NCI-H510A (cell line): Measurements from ENCODE around the gene C2CD2.
A peak's percentile ranks its signal among the peaks of the same experiment; 100 is the strongest.

Experiments used
- DNase-seq: peaks from one replicate; lab custom pipeline; 2025; lab: John Stamatoyannopoulos, UW

The C2CD2 gene

DNA sequence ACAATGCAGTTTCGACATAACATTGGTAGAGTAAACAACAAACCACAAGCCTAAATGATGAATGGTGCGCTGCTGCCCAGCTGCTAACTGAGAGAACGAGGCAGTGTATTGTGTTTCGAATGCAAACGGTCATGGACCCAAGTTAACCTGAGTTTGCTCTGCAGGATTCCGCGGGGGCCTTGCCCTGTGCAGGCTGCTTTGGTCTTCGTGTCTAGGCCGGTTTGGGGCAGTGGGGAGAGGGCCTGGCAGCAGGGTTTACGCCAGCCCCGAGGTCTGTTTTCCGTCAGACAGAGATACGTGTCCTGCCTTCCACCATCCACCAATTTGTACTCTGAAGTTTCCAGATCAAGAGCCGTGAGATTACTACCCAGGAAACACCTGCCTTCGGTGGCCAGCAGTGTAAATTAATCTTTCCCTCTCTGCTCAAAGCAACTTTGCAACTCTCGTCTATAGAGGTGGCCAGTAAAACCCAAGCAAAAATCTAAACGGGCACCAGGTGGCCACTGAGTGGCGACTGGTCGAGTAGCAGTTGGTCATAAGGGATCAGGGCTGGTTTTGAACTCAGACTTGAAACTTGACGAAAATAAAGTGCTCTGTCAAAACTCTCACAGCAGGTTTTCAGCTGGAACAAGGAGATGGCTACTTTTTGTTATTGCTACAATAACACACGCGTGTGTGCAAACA, 68.3 kb downstream of the C2CD2 start:
- peak; percentile 58 for DNase-seq

DNA sequence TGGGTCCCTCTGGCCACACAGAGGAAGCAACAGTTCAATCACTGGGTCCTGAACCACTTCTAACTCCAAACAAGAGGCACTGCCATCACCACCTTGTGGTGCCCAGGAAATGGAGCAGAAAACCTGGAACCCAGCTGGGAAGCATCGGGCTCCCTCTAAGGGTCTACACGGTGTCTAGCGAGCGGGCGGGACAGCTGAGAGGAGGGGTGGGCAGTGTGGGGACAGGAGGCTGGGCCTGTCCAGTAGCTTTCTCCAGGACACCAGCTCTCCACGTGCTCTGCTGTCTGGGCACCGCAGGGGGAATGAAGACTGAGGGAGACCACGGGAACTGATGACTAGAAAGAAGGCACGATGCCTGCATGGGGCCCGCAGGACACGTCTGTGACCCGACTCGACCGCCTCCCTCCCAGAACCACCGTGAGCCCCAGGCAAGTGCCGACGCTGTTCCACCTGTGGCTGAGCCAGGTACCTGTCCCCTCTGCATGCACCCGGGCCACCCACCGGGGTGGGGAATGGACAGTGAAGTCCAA, 69.3 kb downstream of the C2CD2 start:
- DNase-seq: no peak

DNA sequence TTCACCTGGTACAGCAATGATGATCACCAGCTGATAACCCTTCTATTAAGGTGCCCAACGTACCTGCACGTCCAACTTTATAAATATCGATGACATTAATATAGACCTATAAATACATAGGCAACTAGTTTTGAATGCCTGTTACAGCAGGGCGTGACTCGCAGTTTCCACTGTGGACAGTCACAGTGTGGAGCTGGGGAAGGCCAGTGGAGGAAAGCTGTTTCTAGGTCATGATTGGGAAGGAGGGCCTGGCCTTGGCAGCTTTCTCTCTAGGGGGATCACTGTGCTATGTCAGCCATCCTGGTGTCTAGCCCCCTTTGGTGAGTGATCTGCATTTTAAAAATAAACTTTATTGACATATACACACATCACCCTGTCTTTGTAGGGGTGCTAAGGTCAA, 70.2 kb downstream of the C2CD2 start:
- DNase-seq: no peak

DNA sequence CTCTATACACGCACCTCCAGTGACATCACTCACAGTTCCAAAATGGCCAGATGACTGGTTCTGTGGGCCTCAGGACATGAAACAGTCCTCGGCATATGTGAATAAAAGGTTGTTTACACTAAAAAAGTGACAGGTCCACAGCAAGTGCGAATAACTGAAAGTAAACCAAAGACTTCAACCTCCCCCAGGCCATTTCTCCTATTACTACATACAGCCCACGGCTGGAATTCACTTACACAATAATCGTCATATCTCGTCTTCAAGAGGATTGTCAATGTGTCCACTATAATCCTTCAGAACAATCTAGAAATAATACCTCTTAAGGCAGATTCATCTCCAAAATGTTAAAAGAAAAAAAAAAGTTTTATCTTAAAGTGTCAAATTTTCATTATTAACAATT, 72.8 kb downstream of the C2CD2 start:
- no peak for DNase-seq

DNA sequence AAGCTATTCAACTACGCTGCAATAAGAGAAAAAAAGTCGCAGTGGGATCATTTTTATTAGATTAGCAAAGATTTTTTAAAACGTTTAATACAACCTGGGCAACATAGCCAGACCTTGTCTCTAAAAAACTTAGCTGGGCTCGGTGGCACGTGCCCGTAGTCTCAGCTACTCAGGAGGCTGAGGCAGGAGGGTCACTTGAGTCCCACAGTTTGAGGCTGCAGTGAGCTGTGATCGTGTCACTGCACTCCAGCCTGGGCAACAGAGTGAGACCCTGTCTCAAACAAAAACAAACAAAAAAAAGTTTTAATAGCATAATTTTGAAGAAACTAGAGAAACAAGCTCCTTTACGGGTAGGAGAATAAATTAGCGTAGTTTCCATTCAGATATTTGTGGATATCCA, 73.7 kb downstream of the C2CD2 start:
- no peak for DNase-seq

DNA sequence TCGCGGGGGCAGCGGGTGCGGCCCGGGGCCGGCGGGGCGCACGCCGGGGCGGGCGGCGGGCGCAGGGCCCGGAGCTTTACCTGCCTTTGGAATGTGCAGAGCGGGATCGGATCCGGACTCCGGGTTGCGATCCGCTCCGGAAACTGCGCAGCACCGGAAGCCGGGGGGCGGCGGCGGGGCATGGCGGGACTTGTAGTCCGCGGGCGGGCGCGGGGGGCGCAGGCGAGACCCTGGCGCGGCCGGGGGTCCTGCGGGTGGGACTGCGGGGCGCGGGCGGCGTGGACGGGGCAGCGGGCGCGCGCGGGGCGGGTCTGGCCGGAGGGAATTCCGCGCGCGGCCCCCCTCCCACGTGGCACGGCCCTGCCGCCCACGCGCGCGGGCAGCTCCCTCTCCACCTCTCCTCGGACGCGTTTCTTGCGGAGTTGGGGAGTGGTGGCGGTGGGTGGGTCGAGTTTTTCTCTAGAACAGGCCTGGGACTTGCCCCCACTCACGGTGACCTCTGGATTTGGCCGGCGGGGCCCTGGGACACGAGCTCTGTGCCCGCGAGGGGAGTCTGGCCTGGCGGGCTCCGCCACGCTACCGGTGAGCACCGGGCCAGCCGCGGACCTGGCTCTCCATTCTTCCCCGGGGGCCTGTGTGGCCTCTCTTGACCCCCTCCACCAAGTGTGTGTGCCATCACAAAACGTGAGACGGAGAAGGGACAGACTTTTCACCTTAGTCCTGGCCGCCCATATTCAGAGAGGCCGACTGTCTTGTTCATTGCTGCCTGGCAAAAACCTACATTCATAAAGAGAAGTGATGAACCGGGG, 74.4 kb downstream of the C2CD2 start, which contains the start of gene PRDM15:
PRDM15 (minus strand) TSS at position 155 of the 809 bp plus-strand sequence. CDS start 18,981 bp downstream, outside the sequence.
- peak; percentile 74 for DNase-seq

DNA sequence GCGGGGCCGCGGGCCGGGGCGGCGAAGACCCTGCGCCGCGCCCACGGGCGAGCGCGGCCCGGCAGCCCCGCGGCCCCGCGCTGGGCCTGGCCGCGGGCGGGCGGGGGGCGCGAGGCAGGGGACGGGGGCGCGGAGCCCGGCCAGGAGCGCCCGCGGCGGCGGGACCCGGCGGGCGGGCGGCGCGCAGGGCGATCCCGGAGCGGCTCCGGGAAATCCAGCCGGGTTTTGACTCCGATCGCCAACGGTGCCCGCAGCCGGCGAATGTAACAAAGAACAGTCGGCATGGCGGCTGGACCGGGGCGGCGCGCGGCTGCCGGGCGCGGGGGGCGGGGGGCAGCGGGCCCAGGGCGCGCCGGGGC, 75.0 kb downstream of the C2CD2 start:
- peak; percentile 56 for DNase-seq

DNA sequence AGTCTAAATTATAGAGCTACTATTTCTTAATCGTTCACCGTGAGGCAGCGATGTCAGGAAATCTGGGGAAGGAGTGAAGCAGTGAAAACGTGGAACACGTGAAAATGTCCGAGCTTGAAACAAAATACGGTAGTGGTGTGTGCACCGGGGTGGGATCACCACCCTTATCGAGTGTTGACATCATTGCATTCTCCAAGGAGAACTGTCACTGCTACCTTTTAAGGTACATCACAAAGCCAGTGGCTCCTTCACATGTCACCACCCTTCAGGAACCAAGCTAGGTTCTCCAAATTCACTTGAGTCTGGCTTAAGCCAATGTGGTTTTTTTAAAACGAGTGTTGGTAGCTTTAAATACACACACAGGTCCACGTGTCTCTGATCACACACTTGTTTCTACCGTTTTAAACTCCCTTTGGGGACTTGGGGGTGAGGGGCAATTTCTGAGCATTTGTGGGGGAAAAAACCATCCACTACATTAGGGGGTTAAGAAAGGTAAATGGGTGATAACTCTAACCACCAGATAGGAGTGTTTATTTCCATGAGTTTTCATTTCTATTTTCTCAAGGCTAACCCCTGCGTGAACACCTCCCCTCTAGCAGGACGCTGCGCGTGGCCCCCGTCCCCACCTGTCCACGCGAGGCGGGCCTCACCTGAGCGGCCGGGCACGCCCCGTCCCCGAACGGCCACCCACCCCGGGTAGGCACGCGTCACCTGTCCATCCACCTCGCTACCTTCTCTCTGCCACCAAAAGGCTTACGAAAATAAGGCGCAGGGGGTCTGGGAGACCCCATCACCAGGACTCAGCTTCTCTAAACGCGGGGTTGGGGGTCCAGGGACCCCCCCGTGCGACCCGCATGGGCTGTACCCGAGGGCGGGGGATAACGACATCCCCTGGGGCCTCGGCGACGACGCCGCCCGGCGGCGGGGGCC, 75.7 kb downstream of the C2CD2 start:
- no peak for DNase-seq

DNA sequence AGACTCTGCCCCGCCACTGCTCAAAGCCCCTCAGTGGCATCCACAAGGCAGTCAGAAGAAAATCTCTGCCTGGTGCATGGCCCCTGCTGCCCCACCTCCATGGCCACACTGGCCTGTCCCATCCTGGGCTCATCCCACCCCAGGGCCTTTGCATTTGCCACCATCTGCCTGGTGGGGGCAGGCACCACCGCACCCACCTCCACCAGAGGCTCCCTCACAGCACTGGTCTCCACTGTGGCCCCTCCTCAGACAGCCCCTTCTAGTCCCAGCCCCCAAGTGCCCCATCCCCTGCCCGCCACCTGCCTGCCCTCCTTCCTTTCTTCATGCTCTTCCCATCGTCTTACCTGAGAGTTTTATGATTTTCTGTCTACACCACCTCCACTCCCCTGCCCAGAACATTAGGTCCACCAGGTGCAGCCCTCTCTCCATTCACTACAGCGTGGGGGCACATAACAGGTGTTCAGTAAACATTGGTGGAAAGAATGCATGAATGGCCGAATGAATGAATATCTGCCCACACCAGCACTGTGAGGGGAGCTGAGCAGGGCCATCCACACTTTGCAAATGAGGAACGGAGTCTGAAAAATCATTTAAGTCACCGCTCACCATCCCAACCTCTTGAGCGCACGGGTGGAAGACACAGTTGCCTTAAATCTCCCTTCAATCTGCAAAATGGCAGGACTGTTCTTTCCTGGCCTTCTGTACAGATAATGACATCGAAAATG, 76.7 kb downstream of the C2CD2 start:
- no peak for DNase-seq

DNA sequence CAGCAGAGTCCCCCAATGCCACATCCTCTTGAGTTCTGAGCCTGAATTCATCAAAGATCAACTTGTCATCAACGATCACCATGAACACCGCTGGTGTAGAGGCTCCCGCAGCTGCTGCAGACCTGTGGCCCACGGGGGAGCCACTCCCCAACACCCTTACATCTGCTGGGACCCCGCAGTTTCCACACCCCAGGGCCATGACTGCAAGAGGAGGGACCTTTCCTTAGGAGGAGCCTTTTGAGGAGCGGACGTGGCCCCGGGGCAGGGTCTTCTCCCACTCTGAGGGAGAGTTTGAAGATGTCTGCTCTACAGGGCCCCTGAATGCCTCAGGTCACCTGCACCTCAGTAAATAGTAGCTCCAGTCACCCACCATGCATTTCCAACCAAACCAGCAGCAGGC, 77.4 kb downstream of the C2CD2 start:
- no peak for DNase-seq

DNA sequence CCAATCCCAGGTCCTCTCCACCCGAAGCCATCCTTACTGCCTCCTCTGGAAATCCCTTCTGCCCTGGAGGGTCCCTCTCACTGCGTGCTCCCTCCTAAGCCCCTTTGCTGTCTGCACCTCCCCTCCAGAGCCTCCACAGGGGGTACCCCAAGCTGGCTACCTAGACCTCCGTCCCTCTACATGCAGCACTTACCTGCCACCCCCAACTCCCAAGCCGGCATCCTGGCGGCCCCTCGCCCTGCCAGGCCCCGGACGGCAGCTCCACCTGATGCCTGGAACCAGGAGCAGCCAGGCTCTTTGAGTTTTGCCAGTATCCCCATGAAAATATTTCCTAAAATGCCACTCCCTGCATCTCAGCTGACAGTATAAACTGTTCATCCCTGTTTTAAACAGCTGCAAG, 78.7 kb downstream of the C2CD2 start:
- DNase-seq: no peak

DNA sequence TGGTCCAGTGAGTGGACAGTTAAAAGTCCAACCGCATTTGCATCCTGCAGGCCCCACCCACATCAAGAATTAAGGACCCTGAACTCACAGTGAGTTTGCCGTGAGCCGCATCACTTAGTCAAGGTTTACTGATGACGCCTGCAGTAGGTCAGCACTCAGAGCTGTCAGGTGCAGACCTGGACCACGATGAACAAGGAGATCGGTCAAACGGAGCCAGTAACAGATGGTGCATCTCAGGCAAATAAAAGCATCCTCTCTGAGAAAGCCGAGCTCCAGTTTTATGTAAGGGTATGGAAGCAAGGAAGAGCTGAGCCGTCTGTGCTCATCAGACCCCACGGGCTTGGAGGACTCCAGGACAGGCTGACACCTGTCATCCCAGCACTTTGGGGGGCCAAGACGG, 79.2 kb downstream of the C2CD2 start:
- DNase-seq: no peak

DNA sequence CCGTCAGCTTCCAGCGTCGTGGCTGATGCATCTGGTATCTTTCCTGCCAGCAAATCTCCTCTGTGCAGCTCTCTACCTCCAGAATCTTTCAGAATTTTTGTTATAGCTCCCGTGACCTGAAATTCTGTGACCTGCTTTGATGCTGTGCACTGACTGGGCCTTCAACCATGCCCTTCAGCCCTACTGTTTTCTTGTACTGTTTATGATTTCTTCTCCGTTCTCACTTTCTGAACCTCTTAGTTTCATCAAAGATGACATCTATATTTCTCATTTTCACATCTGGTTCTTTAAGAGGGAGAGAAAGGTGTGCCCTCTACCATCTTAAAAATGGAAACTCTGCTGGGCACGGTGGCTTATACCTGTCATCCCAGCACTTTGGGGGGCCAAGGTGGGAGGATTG, 80.4 kb downstream of the C2CD2 start:
- no peak for DNase-seq

DNA sequence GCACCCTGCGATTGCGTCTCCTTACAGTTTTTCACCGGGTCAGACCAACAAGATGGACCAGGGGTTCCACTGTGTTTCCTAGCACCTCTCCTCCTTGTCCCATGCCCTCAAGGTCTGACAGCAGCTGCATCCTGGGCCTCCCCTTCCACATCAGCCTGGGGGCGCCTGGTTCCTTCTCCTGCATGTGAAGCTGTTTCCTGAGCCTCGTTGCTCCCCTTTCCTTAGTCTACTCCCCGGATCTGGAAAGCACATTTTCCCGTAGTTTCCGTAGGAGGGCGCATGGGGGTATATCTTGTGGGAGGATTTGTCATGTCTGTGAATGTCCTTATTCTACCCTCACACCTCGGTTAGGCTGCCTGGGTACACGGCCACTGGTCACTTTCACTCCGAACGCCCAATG, 80.8 kb downstream of the C2CD2 start:
- DNase-seq: no peak

DNA sequence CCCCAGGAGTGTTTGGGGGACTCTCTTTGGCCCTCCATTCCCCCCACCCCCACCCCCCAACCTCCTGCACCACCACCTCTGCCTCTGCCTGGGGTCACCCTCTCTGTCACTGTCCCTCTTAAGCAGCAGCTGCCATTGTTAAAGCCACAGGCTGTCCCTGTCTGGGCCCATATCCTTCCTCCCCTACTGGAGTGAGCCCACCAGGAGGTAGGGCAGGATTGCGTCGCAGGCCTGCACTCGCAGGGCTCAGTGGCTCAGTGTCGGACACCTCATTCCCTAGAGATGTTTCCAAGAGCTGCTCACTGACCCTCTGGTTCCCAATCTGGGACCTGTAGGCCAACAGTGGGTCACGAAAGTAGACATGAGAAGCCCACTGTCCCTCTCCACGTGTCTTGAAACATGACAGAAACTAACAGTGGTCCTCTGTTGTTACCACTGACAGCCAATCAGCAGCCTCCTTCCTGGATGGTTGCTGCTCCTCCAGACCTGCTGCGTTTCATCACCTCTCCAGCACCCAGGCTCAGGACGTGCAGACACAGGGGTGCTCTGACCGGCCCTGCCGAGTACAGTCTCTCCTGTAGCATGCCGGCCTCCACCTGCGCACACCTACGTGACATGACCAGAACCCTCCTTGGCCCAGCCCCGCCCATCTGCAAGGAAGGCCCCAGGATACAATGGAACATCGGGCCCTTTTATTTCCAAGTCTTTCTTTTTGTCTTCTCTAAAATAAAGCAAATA, 82.4 kb downstream of the C2CD2 start:
- no peak for DNase-seq

DNA sequence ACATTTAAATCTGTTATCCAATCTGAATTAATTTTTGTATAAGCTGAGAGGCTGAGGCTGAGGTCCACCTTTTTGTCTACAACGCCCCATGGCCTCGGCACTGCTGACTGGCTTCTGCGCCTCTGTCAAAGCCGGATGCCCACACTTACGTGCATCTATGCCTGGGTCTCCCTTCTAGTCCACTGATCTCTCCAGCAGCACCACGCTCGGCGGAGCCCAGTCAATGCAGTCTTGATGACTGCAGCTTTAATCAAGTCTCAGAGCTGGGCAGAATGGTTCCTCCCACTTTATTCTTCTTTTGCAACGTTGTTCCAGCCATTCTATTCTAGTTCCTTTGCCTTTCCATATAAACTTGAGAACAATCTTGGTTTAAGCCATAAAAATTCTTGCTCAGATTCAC, 84.0 kb downstream of the C2CD2 start:
- DNase-seq: no peak

DNA sequence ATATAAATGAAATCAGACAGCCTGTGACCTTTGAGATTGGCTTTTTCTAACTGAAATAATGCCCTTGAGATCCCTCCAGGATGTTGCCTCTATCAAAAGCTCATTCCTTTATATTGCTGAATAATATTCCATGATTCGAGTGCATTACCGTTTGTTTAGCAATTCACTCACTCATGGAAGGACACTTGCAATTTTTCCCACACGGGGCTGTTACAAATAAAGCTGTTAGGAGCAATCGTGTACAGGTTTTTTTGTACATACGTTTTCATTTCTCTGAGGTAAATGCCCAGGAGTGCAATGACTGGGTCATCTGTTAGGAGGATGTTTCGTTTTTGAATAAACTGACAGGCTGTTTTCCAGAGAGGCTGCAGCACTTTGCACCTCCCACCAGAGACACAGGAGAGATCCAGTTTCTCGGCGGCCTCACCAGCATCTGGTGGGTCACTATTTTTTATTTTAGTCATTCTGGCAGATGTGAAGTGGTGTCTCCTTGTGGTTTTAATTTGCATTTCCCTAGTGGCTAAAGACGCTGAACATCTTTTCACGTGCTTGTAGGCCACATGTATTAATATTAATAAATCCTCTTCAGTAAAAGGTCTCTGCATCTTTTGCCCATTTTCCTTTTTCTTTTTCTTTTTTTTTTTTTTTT, 85.6 kb downstream of the C2CD2 start:
- no peak for DNase-seq

DNA sequence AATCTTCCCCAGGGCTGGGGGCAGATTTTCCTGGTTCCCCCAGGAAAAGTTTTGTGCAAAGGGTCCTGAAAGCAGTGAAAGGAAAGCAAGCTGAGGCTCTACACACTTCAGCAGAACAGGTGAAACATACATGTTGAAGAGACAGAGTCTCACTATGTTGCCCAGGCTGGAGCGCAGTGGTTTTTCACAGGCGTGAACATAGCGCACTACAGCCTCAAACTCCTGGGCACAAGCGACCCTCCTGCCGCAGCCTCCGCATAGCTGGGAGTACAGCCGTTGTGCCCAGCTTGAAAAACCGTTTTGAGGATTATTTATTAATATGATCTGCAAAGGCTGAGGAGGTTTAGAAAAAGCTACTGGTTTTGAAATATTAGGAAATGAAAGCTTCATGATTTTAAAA, 86.5 kb downstream of the C2CD2 start:
- DNase-seq: no peak

DNA sequence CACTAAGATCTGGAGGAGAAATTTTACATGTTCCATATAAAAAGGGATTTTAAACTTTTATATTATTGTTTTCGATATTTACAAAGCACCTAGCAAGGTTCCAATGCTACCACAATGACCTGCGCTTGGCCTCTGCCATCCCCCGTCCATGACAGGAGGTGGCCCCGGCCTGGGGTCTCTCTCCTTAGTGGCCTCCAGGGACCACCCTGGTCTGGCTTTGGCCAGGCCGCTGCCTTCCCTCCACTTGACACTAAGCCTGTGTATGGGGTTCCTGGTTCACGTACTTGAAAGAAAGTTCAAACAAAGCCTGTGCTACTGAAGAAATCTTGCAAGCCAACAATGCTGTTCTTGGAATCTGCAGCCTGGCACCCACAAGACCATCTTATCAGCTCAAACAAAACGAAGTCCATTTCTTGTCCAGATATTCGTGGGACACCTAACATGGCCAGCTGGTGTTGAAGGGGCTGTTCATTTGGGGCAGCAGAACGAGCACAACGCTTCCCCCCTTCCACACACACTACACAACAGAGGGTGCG, 87.5 kb downstream of the C2CD2 start:
- no peak for DNase-seq
